Measurements from ENCODE around the gene ATCAY.

ATCAY gene

DNA sequence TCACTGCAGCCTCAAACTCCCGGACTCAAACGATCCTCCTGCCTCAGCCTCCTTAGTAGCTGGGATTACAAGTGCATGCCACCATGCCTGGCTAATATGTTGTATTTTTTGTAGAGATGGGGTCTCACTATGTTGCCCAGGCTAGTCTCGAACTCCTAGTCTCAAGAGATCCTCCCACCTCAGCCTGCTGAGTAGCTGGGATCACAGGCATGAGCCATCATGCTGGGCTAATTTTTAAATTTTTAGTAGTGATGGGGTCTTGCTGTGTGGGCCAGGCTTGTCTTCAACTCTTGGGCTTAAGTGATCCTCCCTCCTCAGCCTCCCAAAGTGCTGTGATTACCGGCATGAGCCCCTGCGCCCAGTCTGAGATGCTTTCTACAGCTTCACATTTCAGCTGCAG, 15.3 kb downstream of the ATCAY start:
- H3K79me2 ChIP-seq (ENCODE audit: low read length), result no peaks in the 10 kb centered on the region
- no peaks in the 10 kb centered on the region for H3K4me1 ChIP-seq (ENCODE audit: low read length)
- H3K9me3 ChIP-seq (ENCODE audit: insufficient read depth, low read length), result no peaks in the 10 kb centered on the region
- H3K27me3 ChIP-seq (ENCODE audit: low read depth, low read length), result no peaks in the 10 kb centered on the region
- H3K4me3 ChIP-seq (ENCODE audit: low read length), result no peak overlapping the region
- H3K36me3 ChIP-seq (replicated peaks; ENCODE audit: low read depth, low read length), result no peaks in the 10 kb centered on the region
- H2AFZ ChIP-seq (ENCODE audit: low read depth, low read length), result no peak overlapping the region
- H3K27ac ChIP-seq (ENCODE audit: low read length), result no peak overlapping the region
- no peak for TF ChIP-seq EZH2phosphoT487 (IDR thresholded peaks at IDR 0.05; ENCODE audit: low read depth)
- TF ChIP-seq, protein P1, sequence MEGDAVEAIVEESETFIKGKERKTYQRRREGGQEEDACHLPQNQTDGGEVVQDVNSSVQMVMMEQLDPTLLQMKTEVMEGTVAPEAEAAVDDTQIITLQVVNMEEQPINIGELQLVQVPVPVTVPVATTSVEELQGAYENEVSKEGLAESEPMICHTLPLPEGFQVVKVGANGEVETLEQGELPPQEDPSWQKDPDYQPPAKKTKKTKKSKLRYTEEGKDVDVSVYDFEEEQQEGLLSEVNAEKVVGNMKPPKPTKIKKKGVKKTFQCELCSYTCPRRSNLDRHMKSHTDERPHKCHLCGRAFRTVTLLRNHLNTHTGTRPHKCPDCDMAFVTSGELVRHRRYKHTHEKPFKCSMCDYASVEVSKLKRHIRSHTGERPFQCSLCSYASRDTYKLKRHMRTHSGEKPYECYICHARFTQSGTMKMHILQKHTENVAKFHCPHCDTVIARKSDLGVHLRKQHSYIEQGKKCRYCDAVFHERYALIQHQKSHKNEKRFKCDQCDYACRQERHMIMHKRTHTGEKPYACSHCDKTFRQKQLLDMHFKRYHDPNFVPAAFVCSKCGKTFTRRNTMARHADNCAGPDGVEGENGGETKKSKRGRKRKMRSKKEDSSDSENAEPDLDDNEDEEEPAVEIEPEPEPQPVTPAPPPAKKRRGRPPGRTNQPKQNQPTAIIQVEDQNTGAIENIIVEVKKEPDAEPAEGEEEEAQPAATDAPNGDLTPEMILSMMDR (IDR thresholded peaks at IDR 0.05; ENCODE audit: low read depth, low read length), result no peak
- no peaks in the 10 kb centered on the region for H4K20me1 ChIP-seq (ENCODE audit: insufficient read depth, low read length)
- H3K4me2 ChIP-seq (ENCODE audit: low read length), result no peak overlapping the region
- H3K9ac ChIP-seq (ENCODE audit: low read length), result no peak overlapping the region

DNA sequence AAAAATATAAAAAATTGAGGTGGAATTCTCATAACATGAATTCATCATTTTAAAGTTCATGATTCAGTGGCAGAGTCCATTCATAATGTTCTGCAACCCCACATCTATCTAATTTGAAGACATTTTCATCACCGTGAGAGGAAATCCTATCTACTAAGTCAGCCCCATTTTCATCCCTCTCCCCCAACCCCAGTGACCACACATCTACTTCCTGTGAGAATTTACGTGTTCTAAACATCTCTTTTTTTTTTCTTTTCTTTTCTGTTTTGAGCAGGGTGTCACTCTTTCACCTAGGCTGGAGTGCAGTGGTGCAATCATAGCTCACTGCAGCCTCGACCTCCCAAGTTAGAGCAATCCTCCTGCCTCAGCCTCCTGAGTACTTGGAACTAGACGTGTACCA, 17.5 kb downstream of the ATCAY start:
- Histone ChIP-seq H3K9ac (ENCODE audit: low read length) (no peak overlapping the region), H3K9me3 (ENCODE audit: insufficient read depth, low read length) (no peaks in the 10 kb centered on the region), H3K27ac (ENCODE audit: low read length) (no peak overlapping the region), H3K79me2 (ENCODE audit: low read length) (no peaks in the 10 kb centered on the region), H3K36me3 (replicated peaks; ENCODE audit: low read depth, low read length) (no peaks in the 10 kb centered on the region), H3K4me1 (ENCODE audit: low read length) (no peaks in the 10 kb centered on the region), H4K20me1 (ENCODE audit: insufficient read depth, low read length) (no peaks in the 10 kb centered on the region), H3K27me3 (ENCODE audit: low read depth, low read length) (no peaks in the 10 kb centered on the region), H3K4me3 (ENCODE audit: low read length) (no peak overlapping the region), H3K4me2 (ENCODE audit: low read length) (no peak overlapping the region), H2AFZ (ENCODE audit: low read depth, low read length) (no peak overlapping the region)
- no peak for TF ChIP-seq EZH2phosphoT487 (IDR thresholded peaks at IDR 0.05; ENCODE audit: low read depth)
- TF ChIP-seq, protein P1 (IDR thresholded peaks at IDR 0.05; ENCODE audit: low read depth, low read length), result no peak

DNA sequence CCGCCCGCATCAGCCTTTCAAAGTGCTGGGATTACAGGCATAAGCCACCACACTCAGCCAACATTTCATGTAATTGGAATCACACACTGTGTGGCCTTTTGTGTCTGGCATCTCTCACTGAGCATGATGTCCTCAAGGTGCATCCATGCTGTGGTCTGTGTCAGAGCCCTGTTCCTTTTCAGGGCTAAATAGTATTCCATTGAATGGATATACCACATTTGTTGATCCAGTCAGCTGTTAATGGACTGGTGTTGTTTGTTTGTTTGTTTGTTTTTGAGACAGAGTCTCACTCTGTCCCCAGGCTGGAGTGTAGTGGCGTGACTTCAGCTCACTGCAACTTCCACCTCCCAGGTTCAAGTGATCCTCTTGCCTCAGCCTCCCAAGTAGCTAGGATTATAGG, 17.9 kb downstream of the ATCAY start:
- no peak for TF ChIP-seq EZH2phosphoT487 (IDR thresholded peaks at IDR 0.05; ENCODE audit: low read depth)
- TF ChIP-seq, protein P1 (IDR thresholded peaks at IDR 0.05; ENCODE audit: low read depth, low read length), result no peak
- H3K27me3 ChIP-seq (ENCODE audit: low read depth, low read length), result no peaks in the 10 kb centered on the region

DNA sequence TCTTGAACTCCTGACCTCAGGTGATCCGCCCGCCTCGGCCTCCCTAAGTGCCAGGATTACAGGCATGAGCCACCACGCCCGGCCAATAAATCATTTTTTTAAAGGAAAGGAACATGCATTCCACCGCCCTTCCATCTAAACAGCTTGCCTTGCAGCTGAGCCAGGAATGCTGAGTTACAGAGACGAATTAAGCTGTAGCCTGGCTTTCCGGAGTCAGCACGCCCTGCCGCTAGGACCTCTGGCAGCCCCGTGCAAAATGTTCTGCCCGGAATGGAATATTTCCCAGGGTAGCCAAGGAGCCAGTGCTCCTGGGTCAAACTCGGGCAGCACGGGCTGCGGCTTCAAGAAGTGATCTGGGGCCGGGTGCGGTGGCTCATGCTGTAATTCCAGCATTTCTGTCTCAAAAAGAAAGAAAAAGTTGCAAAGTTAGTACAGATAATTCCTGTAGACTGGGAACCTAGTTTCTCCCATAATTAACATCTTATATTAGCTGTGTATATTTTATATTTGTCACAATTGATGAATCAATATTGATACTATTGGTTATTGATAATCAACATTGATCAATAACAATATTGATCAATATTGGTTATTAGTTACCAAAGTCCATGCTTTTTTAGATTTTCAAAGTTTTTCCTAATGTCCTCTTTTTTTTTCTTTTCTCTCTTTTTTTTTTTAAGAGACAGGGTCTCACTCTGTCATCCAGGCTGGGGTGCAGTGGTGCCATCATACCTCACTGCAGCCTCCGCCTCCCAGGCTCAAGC, 19.2 kb downstream of the ATCAY start:
- no peaks in the 10 kb centered on the region for H3K9me3 ChIP-seq (ENCODE audit: insufficient read depth, low read length)
- H3K4me3 ChIP-seq (ENCODE audit: low read length), result no peak overlapping the region
- H3K27me3 ChIP-seq (ENCODE audit: low read depth, low read length), result no peaks in the 10 kb centered on the region
- no peak for TF ChIP-seq EZH2phosphoT487 (IDR thresholded peaks at IDR 0.05; ENCODE audit: low read depth)
- TF ChIP-seq, protein P1 (IDR thresholded peaks at IDR 0.05; ENCODE audit: low read depth, low read length), result no peak
- no peak overlapping the region for H3K4me2 ChIP-seq (ENCODE audit: low read length)
- H3K36me3 ChIP-seq (replicated peaks; ENCODE audit: low read depth, low read length), result no peaks in the 10 kb centered on the region
- H2AFZ ChIP-seq (ENCODE audit: low read depth, low read length), result no peak overlapping the region
- no peaks in the 10 kb centered on the region for H3K4me1 ChIP-seq (ENCODE audit: low read length)
- no peaks in the 10 kb centered on the region for H4K20me1 ChIP-seq (ENCODE audit: insufficient read depth, low read length)
- H3K9ac ChIP-seq (ENCODE audit: low read length), result no peak overlapping the region
- H3K27ac ChIP-seq (ENCODE audit: low read length), result no peak overlapping the region
- no peaks in the 10 kb centered on the region for H3K79me2 ChIP-seq (ENCODE audit: low read length)

More for the DNA sequence above, 17.9 kb downstream of the ATCAY start:
- H3K79me2 ChIP-seq (ENCODE audit: low read length), result no peaks in the 10 kb centered on the region
- no peak overlapping the region for H3K4me2 ChIP-seq (ENCODE audit: low read length)
- H3K4me1 ChIP-seq (ENCODE audit: low read length), result no peaks in the 10 kb centered on the region
- H3K36me3 ChIP-seq (replicated peaks; ENCODE audit: low read depth, low read length), result no peaks in the 10 kb centered on the region
- H3K27ac ChIP-seq (ENCODE audit: low read length), result no peak overlapping the region
- no peaks in the 10 kb centered on the region for H4K20me1 ChIP-seq (ENCODE audit: insufficient read depth, low read length)
- no peak overlapping the region for H3K9ac ChIP-seq (ENCODE audit: low read length)
- H3K4me3 ChIP-seq (ENCODE audit: low read length), result no peak overlapping the region
- H3K9me3 ChIP-seq (ENCODE audit: insufficient read depth, low read length), result no peaks in the 10 kb centered on the region
- H2AFZ ChIP-seq (ENCODE audit: low read depth, low read length), result no peak overlapping the region

All from OCI-LY3 (cell line).